BJ (cell line): ENCODE results near the gene BSG. TPM values are rescaled to one million over a fixed set of nuclear protein-coding genes. Genes with fewer than 3 reads are reported as not detected.

ENCODE experiments used
- CTCF ChIA-PET: fragments of 350-600 bp; formaldehyde crosslinking; extraction: SDS; loops from one replicate; lab custom pipeline; 2021; ENCODE audit warnings: antibody characterized with exemption, inconsistent platforms; lab: Yijun Ruan, JAX
- POLR2A ChIA-PET: fragments of 300-600 bp; sonication (Branson Sonifier 250); formaldehyde crosslinking; extraction: SDS; loops from one replicate; lab custom pipeline; 2021; ENCODE audit warnings: antibody characterized with exemption; lab: Charles Lee
- DNase-seq: peaks from one replicate; pipeline ENCODE4 v3.0.0-alpha.2; 2011; ENCODE audit warnings: low read depth
- H3K27me3 ChIP-seq: 2 replicates; pipeline ENCODE4 v1.6.0; 2011; ENCODE audit warnings: low read length; ENCODE audit not compliant: control insufficient read depth, insufficient read depth
- H3K36me3 ChIP-seq: 2 replicates; pipeline ENCODE4 v1.5.1; 2011; ENCODE audit warnings: low read length; ENCODE audit not compliant: control insufficient read depth, insufficient read depth
- H3K4me3 ChIP-seq: 2 replicates; pipeline ENCODE4 v1.5.1; 2011; ENCODE audit warnings: low read depth, mild to moderate bottlenecking, control low read depth, low read length
- polyA plus RNA-seq: library from polyadenylated mRNA; depleted of rRNA; stranded (reverse); fragments of >200 nt; gene quantifications from 2 replicates; pipeline ENCODE4 v1.2.3, GENCODE V29; 2011
- TF ChIP-seq, protein P1 (sequence below): IDR thresholded peaks from 2 replicates; pipeline ENCODE4 v1.5.1; 2011; ENCODE audit warnings: low read depth, mild to moderate bottlenecking, control low read depth, inconsistent platforms, low read length, moderate library complexity; ENCODE audit not compliant: insufficient read depth

BSG gene
- polyA plus RNA-seq, 1 experiment = 1,176 TPM

DNA sequence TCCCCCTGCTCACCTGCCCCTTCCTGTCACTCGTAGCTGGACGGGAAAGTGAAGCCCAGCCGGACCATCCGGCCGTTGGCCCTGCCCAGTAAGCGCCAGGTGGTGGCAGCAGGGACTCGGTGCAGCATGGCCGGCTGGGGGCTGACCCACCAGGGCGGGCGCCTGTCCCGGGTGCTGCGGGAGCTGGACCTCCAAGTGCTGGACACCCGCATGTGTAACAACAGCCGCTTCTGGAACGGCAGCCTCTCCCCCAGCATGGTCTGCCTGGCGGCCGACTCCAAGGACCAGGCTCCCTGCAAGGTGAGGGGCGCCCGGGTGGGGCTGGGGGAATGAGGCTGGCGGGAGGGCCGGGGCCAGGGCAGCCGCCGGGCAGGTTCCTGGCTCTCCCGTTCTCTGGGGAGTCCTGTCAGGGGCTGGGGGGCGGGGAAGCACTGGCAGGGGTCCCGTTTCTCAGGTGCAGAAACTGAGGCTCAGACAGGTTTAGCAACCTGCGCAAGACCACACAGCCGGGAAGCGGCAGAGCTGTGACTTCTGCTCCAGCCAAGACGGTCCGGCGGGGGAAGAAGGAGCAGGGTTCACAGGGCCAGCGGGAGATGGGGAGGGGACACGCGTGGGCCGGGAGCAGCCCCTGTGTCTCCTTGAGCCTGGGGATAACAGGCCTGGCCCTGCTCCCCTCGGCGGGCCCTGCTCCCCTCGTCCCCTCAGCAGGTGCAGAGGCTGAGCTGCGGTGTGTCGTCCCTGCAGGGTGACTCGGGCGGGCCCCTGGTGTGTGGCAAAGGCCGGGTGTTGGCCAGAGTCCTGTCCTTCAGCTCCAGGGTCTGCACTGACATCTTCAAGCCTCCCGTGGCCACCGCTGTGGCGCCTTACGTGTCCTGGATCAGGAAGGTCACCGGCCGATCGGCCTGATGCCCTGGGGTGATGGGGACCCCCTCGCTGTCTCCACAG, 23.2 kb upstream of the BSG start:
- ChIA-PET CTCF (interaction anchor here (0.9 to 1.2 kb wide), 2 partner anchors 16 to 42 kb away, joined by 3 read pairs; partner anchors contain the start of gene TPGS1), POLR2A (no interaction called here)
- TF ChIP-seq, protein P1, sequence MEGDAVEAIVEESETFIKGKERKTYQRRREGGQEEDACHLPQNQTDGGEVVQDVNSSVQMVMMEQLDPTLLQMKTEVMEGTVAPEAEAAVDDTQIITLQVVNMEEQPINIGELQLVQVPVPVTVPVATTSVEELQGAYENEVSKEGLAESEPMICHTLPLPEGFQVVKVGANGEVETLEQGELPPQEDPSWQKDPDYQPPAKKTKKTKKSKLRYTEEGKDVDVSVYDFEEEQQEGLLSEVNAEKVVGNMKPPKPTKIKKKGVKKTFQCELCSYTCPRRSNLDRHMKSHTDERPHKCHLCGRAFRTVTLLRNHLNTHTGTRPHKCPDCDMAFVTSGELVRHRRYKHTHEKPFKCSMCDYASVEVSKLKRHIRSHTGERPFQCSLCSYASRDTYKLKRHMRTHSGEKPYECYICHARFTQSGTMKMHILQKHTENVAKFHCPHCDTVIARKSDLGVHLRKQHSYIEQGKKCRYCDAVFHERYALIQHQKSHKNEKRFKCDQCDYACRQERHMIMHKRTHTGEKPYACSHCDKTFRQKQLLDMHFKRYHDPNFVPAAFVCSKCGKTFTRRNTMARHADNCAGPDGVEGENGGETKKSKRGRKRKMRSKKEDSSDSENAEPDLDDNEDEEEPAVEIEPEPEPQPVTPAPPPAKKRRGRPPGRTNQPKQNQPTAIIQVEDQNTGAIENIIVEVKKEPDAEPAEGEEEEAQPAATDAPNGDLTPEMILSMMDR = no peak
- Histone ChIP-seq H3K27me3 (no peaks in the 10 kb centered on the region), H3K36me3 (no peaks in the 10 kb centered on the region), H3K4me3 (no peak overlapping the region)
- DNase-seq = no peak

DNA sequence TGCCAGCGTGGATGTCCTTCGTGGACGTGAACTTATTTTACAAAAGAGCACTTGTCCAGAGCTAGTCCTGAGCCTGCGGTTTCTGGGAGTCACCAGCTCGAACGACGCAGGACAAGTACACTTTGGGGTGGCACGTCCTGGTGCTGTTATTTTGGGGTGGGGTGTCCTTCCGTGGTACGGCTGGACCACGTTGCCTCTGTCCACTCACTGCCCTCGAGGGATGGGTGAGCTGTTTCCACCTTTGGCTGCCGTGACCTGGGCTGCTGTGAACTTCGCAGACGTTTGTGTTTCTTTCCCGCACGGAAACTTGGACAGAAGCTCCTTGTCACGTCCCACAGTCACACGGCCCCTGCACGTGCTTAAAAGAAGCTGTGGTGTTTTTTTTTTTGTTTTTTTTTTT, 17.6 kb upstream of the BSG start:
- Histone ChIP-seq H3K27me3 (no peaks in the 10 kb centered on the region), H3K4me3 (no peak overlapping the region), H3K36me3 (no peaks in the 10 kb centered on the region)
- no peak for DNase-seq
- TF ChIP-seq, protein P1 = no peak
- ChIA-PET POLR2A (no interaction called here), CTCF (interaction anchor here (0.6 to 2.0 kb wide), 3 partner anchors 12 to 22 kb away, joined by 3 to 7 read pairs (median 3); no protein-coding TSS in a partner anchor)

DNA sequence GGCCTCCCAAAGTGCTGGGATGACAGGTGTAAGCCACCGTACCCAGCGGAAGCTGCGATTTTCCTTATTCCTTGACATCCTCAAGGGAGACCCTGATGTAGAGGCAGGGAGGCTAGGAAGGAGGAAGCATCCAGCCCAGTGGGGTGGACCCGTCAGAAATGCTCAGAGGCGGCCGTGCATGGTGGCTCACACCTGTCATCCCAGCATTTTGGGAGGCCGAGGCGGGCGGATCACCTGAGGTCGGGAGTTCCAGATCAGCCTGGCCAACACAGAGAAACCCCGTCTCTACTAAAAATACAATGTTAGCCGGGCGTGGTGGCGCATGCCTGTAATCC, 17.0 kb upstream of the BSG start:
- Histone ChIP-seq H3K36me3 (no peaks in the 10 kb centered on the region), H3K27me3 (no peaks in the 10 kb centered on the region), H3K4me3 (no peak overlapping the region)
- DNase-seq = no peak
- ChIA-PET CTCF (interaction anchor here (1.1 to 2.0 kb wide), 2 partner anchors 11 to 22 kb away, joined by 3 to 7 read pairs; no protein-coding TSS in a partner anchor), POLR2A (no interaction called here)
- TF ChIP-seq, protein P1 = no peak

DNA sequence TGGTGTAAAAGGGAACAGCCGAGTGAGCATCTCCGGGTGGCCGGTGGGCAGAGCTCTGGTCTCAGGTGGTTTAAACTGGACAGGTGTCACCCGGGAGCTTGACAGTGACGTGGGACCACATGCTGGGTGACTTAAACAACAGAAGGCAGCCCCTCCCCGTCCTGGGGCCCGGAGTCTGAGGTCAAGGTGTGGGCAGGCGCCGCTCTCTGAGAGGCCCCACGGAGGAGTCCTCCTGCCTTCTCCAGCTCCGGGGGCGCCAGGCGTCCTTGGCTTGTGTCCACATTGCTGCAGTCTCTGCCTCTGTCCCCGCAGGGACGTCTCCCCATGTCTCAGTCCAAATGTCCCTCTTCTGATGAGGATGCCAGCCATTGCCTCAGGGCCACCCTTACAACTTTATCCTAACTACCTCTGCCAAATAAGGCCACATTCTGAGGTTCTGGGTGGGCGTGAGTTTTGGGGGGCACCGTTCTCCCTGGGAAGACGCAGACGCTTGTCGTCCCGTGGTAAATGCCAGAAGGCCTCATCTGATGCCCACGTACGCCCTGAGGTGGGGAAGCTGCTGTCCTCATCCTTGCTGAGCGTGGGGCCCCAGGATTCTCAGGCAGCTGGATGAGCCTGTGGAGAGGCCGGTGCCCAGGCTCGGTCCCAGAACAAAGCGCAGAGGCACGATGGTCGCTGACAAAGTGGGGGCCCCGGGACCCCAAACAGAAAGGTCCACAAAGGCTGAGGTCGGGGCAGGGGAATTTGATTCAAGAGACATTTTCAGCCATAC, 15.6 kb upstream of the BSG start:
- TF ChIP-seq, protein P1 = no peak
- Histone ChIP-seq H3K27me3 (no peaks in the 10 kb centered on the region), H3K4me3 (no peak overlapping the region), H3K36me3 (no peaks in the 10 kb centered on the region)
- POLR2A ChIA-PET = interaction anchor here (0.6 kb wide), 1 partner anchor 243 kb away, joined by 3 read pairs; no protein-coding TSS in a partner anchor
- CTCF ChIA-PET = interaction anchor here (0.6 to 2.0 kb wide), 2 partner anchors 24 to 27 kb away, joined by 3 to 7 read pairs; no protein-coding TSS in a partner anchor
- DNase-seq = no peak
